LNCAP (cell line): ENCODE measurements around the gene TM7SF2.

ENCODE experiments used
- TF ChIP-seq, protein P1 (sequence below): fragments of 450-650 bp; IDR thresholded peaks from 2 replicates; pipeline ENCODE4 v1.5.1; 2017; ENCODE audit warnings: mild to moderate bottlenecking

Gene TM7SF2

DNA sequence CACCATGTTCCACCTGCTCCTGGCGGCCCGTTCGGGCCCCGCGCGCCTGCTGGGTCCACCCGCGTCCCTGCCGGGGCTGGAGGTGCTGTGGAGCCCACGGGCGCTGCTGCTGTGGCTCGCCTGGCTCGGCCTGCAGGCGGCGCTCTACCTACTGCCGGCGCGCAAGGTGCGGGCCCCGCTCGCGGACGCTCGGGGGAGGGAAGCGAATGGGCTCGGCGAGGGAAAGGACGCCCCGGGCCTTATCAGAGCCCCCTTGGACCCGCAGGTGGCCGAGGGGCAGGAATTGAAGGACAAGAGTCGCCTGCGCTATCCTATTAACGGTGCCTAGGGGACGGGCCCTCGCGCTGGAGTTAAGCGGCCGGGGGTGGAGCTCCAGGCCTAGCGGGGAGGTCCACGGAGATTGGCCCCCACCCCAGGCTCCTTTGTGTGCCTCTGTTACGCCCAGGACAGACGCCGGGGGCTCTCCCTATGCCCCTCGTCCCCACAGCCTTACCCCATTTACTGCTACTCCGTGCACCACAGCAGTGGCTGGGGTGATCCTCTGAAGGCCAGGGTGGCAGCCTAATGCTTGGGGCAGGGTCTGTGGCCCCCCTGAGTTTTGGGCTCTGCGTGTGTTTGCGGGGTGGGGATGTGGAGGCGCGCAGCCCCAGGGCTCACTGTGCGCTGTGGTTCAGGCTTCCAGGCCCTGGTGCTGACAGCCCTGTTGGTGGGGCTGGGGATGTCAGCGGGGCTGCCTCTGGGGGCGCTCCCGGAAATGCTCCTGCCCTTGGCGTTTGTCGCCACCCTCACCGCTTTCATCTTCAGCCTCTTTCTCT, 1.1 kb downstream of the TM7SF2 start:
- TF ChIP-seq, protein P1, sequence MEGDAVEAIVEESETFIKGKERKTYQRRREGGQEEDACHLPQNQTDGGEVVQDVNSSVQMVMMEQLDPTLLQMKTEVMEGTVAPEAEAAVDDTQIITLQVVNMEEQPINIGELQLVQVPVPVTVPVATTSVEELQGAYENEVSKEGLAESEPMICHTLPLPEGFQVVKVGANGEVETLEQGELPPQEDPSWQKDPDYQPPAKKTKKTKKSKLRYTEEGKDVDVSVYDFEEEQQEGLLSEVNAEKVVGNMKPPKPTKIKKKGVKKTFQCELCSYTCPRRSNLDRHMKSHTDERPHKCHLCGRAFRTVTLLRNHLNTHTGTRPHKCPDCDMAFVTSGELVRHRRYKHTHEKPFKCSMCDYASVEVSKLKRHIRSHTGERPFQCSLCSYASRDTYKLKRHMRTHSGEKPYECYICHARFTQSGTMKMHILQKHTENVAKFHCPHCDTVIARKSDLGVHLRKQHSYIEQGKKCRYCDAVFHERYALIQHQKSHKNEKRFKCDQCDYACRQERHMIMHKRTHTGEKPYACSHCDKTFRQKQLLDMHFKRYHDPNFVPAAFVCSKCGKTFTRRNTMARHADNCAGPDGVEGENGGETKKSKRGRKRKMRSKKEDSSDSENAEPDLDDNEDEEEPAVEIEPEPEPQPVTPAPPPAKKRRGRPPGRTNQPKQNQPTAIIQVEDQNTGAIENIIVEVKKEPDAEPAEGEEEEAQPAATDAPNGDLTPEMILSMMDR, result peak; percentile 98

DNA sequence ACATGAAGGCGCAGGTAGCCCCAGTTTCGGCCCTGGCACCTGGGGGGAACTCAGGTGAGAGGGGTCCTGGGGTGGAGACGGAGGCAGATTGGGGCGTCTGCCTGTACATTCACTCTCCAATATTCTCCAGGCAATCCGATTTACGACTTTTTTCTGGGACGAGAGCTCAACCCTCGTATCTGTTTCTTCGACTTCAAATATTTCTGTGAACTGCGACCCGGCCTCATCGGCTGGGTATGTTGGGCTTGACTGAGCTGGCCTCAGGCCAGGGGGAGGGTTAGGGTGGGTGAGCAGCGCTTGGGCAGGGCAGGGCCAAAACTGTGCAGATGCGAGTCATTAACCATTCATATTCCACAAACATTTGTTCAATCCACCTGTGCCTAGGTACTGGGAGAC, 1.7 kb downstream of the TM7SF2 start:
- TF ChIP-seq, protein P1, result no peak

DNA sequence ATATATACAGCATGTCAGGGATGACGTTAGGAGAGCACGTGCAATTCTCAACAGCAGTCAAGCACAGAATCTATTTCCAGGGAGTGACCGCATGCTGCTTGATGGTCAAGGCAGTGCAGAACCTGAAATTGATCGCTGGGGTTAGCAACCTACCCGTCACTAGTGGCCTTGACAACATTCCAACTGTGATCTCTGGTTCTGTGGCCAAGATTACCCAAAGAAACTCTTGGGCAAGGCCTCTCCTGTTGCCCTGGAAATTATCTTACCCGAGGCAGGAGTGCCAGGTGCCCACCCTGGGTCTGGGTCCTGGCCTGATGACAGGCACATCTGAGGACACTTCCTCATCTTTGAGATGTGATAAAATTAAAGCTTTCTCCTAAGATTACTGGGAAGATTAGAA, 2.2 kb downstream of the TM7SF2 start:
- TF ChIP-seq, protein P1, result no peak

DNA sequence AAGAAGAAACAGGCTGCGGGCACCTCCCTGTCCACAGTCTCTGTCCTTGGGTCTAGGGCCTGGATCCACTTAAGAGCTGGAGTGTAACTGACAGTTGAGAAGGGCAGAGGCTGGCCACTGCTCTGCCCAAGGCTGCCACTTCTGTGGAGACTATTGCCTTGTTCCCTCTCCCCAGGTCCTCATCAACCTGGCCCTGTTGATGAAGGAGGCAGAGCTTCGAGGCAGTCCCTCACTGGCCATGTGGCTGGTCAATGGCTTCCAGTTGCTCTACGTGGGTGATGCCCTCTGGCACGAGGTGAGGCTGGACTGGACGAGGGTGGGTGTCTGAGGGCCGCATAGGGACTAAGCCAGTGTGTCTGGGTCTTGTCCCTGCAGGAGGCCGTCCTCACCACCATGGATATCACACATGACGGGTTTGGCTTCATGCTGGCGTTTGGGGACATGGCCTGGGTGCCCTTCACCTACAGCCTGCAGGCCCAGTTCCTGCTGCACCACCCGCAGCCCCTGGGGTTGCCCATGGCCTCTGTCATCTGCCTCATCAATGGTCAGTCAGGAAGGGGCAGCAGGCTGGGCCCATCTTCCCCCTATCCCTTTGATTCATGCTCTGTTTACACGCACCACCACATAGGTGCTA, 3.0 kb downstream of the TM7SF2 start:
- TF ChIP-seq, protein P1, result no peak

DNA sequence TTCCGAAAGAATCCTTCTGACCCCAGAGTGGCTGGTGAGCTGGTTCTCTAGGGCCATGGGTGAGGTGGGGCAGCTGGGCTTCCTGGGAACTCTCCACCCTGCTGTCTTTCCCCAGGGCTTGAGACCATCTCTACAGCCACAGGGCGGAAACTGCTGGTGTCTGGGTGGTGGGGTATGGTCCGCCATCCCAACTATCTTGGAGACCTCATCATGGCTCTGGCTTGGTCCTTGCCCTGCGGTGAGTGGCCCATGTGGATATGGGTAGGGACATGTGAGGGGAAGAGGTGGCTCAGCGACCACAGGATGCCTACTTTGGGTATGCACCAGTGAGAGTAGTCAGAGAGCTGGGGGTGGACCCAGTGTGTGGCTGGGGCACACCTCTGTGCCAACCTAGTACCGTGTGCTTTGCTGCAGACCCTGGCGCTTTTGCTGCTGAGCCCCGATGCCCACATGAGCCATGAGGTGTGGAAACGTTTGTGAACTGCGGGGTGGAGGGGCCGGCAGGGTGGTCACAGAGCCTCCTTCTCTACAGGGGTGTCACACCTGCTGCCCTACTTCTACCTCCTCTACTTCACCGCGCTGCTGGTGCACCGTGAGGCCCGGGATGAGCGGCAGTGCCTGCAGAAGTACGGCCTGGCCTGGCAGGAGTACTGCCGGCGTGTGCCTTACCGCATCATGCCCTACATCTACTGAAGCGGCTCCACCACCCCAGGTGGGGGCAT, 3.9 kb downstream of the TM7SF2 start:
- TF ChIP-seq, protein P1, result no peak

DNA sequence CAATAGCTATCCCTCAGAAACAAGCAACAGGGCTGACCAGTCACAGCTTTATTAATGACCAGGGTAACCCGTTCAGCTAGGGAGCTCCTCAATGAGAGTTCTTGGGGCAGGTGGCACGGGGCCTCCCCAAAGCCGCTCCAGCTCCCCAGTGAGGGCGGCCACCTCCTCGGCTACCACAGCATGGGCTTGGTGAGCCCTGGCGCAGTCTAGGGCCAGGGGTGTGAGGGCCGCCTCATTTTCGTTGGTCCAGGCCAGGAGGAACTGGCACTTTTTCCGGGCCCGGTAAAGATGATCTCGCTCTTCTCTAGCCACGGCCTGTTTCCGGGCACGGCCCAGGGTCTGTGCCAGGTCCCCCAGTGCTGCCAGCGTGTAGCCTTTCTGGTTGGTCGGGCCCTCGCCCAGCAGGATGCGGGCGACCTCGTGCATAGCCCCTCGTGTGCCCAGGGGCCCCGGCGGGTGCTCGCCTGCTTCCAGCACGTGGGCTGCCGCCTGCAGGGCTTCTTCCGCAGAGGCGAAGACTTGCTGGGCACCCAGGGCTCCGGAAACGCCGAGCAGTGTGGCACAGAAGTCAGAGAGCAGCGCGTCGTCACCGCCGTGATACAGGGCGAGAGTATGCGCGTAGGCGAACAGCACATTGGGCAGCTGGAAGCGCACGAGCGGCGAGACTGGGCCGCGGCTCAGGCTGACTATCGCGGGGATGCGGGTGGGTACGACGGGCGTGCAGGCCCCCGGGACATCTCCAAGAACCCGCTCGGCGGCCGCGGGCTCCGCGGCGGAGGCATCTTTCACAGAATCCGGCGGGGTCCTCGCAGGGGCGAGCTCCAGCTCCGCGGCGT, 4.9 kb downstream of the TM7SF2 start:
- TF ChIP-seq, protein P1, result no peak
